GM12873 (cell line): ENCODE measurements around the gene EMC8.

ENCODE experiments used
- CTCF ChIP-seq: IDR thresholded peaks from 2 replicates; pipeline ENCODE4 v1.5.1; 2012; ENCODE audit warnings: low read depth, mild to moderate bottlenecking, moderate library complexity, low read length, control low read depth; ENCODE audit not compliant: insufficient read depth; ENCODE audit errors: missing control alignments

Gene EMC8

GRCh38 chr16:85844169-85844481, 44.8 kb upstream of the EMC8 start:
- no peak for TF ChIP-seq CTCF

GRCh38 chr16:85843471-85844168, 44.3 kb upstream of the EMC8 start:
- TF ChIP-seq CTCF, result no peak

- TF ChIP-seq CTCF, result no peak
These were observed 43.5 kb upstream of the EMC8 start for GRCh38 chr16:85842848-85843247.

- no peak for TF ChIP-seq CTCF
These were observed 43.1 kb upstream of the EMC8 start for GRCh38 chr16:85842435-85842834.

- TF ChIP-seq CTCF, result no peak
These were observed 41.5 kb upstream of the EMC8 start for GRCh38 chr16:85840801-85841200.

GRCh38 chr16:85840395-85840794, 41.1 kb upstream of the EMC8 start:
- TF ChIP-seq CTCF, result no peak

GRCh38 chr16:85839681-85840240, 40.4 kb upstream of the EMC8 start:
- no peak for TF ChIP-seq CTCF
